GM21381 (cell line): Measurements from ENCODE around the gene GADL1.

Experiments used
- ATAC-seq: cut with Tn5 transposase; IDR thresholded peaks from one replicate; pipeline ENCODE4 v1.9.1; 2021; ENCODE audit warnings: mild to moderate bottlenecking, moderate library complexity; ENCODE audit not compliant: unreplicated experiment

Gene GADL1

GRCh38 chr3:30681649-30682211 lies 212.7 kb downstream of the GADL1 start:
- no peak for ATAC-seq

- ATAC-seq, result no peak
Observed at GRCh38 chr3:30680789-30681648, 213.4 kb downstream of the GADL1 start.

- ATAC-seq, result no peak
Observed at GRCh38 chr3:30679045-30679444, 215.4 kb downstream of the GADL1 start.

- ATAC-seq, result no peak
Observed at GRCh38 chr3:30677347-30677685, 217.1 kb downstream of the GADL1 start.

- no peak for ATAC-seq
Observed at GRCh38 chr3:30676424-30677346, 217.8 kb downstream of the GADL1 start.
